HEK293 (cell line): ENCODE measurements around the gene PITX1.

Experiments used
- CTCF ChIA-PET: fragments of 350-600 bp; formaldehyde crosslinking; extraction: SDS; loops from one replicate; lab custom pipeline; 2021; ENCODE audit warnings: antibody characterized with exemption; lab: Yijun Ruan, JAX
- POLR2A ChIA-PET: fragments of 300-600 bp; formaldehyde crosslinking; extraction: SDS; loops from one replicate; lab custom pipeline; 2020; ENCODE audit warnings: antibody characterized with exemption, inconsistent platforms; lab: Yijun Ruan, JAX
- H3K27ac ChIP-seq: fragments of 200-500 bp; sonication (Bioruptor generic); 2 replicates; pipeline ENCODE4 v1.5.1; 2014; ENCODE audit warnings: low read depth, low read length, control low read depth, inconsistent platforms; ENCODE audit errors: extremely low read depth
- H3K36me3 ChIP-seq, 2 experiments: fragments of 200-500 bp in 1 of 2; sonication (Bioruptor generic) in 1 of 2; 1 replicate in 1 of 2; 2 replicates in 1 of 2; pipeline ENCODE4 v1.5.1; 2014 to 2017; ENCODE audit warnings: inconsistent platforms in 2 of 2, low read length in 2 of 2; ENCODE audit not compliant: control insufficient read depth in 2 of 2, insufficient read depth in 1 of 2
- H3K4me1 ChIP-seq: fragments of 200-500 bp; sonication (Bioruptor generic); 2 replicates; pipeline ENCODE4 v1.5.1; 2014; ENCODE audit warnings: mild to moderate bottlenecking, low read length, inconsistent platforms; ENCODE audit not compliant: control insufficient read depth, insufficient read depth
- H3K4me3 ChIP-seq: 2 replicates; pipeline ENCODE4 v1.5.1; 2011; ENCODE audit warnings: low read depth, mild to moderate bottlenecking, control low read depth, low read length, moderate library complexity
- H3K9me3 ChIP-seq: fragments of 200-500 bp; sonication (Bioruptor generic); 2 replicates; pipeline ENCODE4 v1.5.1; 2014; ENCODE audit warnings: low read depth, low read length, inconsistent platforms; ENCODE audit not compliant: control insufficient read depth, insufficient read depth
- SCRT2 ChIP-seq: fragments of 450-650 bp; formaldehyde crosslinking; IDR thresholded peaks from 2 replicates; pipeline ENCODE4 v1.5.1; 2016; ENCODE audit warnings: missing biosample characterization, missing genetic modification characterization
- SP2 ChIP-seq: fragments of 450-650 bp; formaldehyde crosslinking; IDR thresholded peaks from 2 replicates; pipeline ENCODE4 v1.5.1; 2016; ENCODE audit warnings: missing biosample characterization, missing genetic modification characterization
- ZBTB20 ChIP-seq: fragments of 450-650 bp; formaldehyde crosslinking; IDR thresholded peaks from 2 replicates; pipeline ENCODE4 v1.5.1; 2016; ENCODE audit warnings: missing biosample characterization, missing genetic modification characterization
- ZFHX2 ChIP-seq: fragments of 450-650 bp; formaldehyde crosslinking; conservative IDR thresholded peaks from 2 replicates; pipeline ENCODE4 v1.5.1; 2016; ENCODE audit warnings: missing biosample characterization, missing genetic modification characterization
- ZIC2 ChIP-seq: fragments of 450-650 bp; formaldehyde crosslinking; IDR thresholded peaks from 2 replicates; pipeline ENCODE4 v1.5.1; 2016; ENCODE audit warnings: missing biosample characterization, missing genetic modification characterization
- ZNF423 ChIP-seq: fragments of 450-650 bp; formaldehyde crosslinking; IDR thresholded peaks from 2 replicates; pipeline ENCODE4 v1.5.1; 2016; ENCODE audit warnings: missing biosample characterization, missing genetic modification characterization
- ZNF513 ChIP-seq: fragments of 450-650 bp; IDR thresholded peaks from 2 replicates; pipeline ENCODE4 v1.5.1; 2018; ENCODE audit warnings: missing biosample characterization, missing genetic modification characterization
- ZNF571 ChIP-seq: fragments of 450-650 bp; formaldehyde crosslinking; IDR thresholded peaks from 2 replicates; pipeline ENCODE4 v1.5.0; 2017; ENCODE audit warnings: missing biosample characterization, missing genetic modification characterization
- ZNF768 ChIP-seq: fragments of 450-650 bp; formaldehyde crosslinking; IDR thresholded peaks from 2 replicates; pipeline ENCODE4 v1.5.1; 2018; ENCODE audit warnings: missing biosample characterization, mild to moderate bottlenecking, missing genetic modification characterization
- ZSCAN23 ChIP-seq: fragments of 450-650 bp; formaldehyde crosslinking; IDR thresholded peaks from 2 replicates; pipeline ENCODE4 v1.5.1; 2016; ENCODE audit warnings: missing biosample characterization, missing genetic modification characterization
- ZSCAN30 ChIP-seq: fragments of 450-650 bp; IDR thresholded peaks from 2 replicates; pipeline ENCODE4 v1.5.1; 2018; ENCODE audit warnings: missing biosample characterization, mild to moderate bottlenecking, missing genetic modification characterization, moderate library complexity
- TF ChIP-seq, protein P1 (sequence below): fragments of 450-650 bp; formaldehyde crosslinking; IDR thresholded peaks from 2 replicates; pipeline ENCODE4 v1.5.1; 2016; ENCODE audit warnings: missing biosample characterization, missing genetic modification characterization
- TF ChIP-seq, protein P2 (sequence below): fragments of 450-650 bp; formaldehyde crosslinking; IDR thresholded peaks from 2 replicates; pipeline ENCODE4 v1.5.1; 2016; ENCODE audit warnings: missing biosample characterization, missing genetic modification characterization
- TF ChIP-seq, protein P3 (sequence below): fragments of 450-650 bp; formaldehyde crosslinking; IDR thresholded peaks from 2 replicates; pipeline ENCODE4 v1.5.1; 2016; ENCODE audit warnings: missing biosample characterization, missing genetic modification characterization
- TF ChIP-seq, protein P4 (sequence below): fragments of 450-650 bp; formaldehyde crosslinking; IDR thresholded peaks from 2 replicates; pipeline ENCODE4 v1.5.1; 2016; ENCODE audit warnings: missing biosample characterization, missing genetic modification characterization

The PITX1 gene

GRCh38 chr5:135042595-135042994, 8.6 kb upstream of the PITX1 start:
- ChIA-PET POLR2A (interaction anchor here (0.7 kb wide), 1 partner anchor 509 kb away, joined by 4 read pairs; no protein-coding TSS in a partner anchor), CTCF (interaction anchor here (0.7 to 1.2 kb wide), 2 partner anchors 10 to 145 kb away, joined by 3 to 4 read pairs; no protein-coding TSS in a partner anchor)
- no peaks in the 10 kb centered on the region for H3K36me3 ChIP-seq
- no peak overlapping the region for H3K4me3 ChIP-seq
- no peaks in the 10 kb centered on the region; the same call in 1 of the 2 replicates for H3K4me1 ChIP-seq
- TF ChIP-seq ZNF513 (tag by site-specific recombination) (no peak), SP2 (peak; percentile 52)
- no peak overlapping the region for H3K27ac ChIP-seq
- H3K9me3 ChIP-seq: no peaks in the 10 kb centered on the region

DNA sequence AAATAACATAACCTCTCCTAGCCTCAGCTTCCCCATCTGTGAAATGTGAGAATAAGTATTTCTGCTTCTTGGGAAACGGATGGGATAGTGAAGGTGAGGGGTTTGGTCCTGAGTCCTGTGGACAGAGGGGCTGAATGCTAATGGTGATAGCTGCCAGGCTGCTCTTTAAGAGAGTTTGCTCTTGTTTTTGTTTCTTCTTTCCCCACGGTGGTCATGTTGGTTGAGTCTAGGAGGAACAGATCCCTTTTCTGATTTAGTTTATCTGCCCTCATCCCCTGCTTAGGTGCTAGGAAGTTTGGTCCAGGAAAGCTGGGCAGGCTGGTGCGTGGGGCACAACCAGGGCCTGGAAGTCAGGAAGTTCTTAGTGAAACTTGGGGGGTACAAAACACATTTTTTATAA, 7.7 kb upstream of the PITX1 start:
- POLR2A ChIA-PET: no interaction called here
- TF ChIP-seq ZSCAN23 (tag by site-specific recombination) (no peak), ZFHX2 (tag by site-specific recombination) (no peak), ZNF571 (tag by site-specific recombination) (no peak), ZBTB20 (tag by site-specific recombination) (no peak)
- TF ChIP-seq, protein P1, sequence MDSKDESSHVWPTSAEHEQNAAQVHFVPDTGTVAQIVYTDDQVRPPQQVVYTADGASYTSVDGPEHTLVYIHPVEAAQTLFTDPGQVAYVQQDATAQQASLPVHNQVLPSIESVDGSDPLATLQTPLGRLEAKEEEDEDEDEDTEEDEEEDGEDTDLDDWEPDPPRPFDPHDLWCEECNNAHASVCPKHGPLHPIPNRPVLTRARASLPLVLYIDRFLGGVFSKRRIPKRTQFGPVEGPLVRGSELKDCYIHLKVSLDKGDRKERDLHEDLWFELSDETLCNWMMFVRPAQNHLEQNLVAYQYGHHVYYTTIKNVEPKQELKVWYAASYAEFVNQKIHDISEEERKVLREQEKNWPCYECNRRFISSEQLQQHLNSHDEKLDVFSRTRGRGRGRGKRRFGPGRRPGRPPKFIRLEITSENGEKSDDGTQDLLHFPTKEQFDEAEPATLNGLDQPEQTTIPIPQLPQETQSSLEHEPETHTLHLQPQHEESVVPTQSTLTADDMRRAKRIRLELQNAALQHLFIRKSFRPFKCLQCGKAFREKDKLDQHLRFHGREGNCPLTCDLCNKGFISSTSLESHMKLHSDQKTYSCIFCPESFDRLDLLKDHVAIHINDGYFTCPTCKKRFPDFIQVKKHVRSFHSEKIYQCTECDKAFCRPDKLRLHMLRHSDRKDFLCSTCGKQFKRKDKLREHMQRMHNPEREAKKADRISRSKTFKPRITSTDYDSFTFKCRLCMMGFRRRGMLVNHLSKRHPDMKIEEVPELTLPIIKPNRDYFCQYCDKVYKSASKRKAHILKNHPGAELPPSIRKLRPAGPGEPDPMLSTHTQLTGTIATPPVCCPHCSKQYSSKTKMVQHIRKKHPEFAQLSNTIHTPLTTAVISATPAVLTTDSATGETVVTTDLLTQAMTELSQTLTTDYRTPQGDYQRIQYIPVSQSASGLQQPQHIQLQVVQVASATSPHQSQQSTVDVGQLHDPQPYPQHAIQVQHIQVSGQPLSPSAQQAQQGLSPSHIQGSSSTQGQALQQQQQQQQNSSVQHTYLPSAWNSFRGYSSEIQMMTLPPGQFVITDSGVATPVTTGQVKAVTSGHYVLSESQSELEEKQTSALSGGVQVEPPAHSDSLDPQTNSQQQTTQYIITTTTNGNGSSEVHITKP: 0 out of 2 replicates have a peak, but pooled peaks have one; percentile 17
- H3K36me3 ChIP-seq: no peaks in the 10 kb centered on the region
- no peak overlapping the region for H3K27ac ChIP-seq
- no peaks in the 10 kb centered on the region; the same call in 1 of the 2 replicates for H3K4me1 ChIP-seq
- CTCF ChIA-PET: no interaction called here
- no peaks in the 10 kb centered on the region for H3K9me3 ChIP-seq
- no peak overlapping the region for H3K4me3 ChIP-seq

GRCh38 chr5:135041145-135041587, 7.1 kb upstream of the PITX1 start:
- ChIA-PET POLR2A (no interaction called here), CTCF (no interaction called here)
- H3K4me3 ChIP-seq: no peak overlapping the region
- no peaks in the 10 kb centered on the region; the same call in 1 of the 2 replicates for H3K4me1 ChIP-seq
- no peaks in the 10 kb centered on the region for H3K36me3 ChIP-seq
- TF ChIP-seq, protein P2, sequence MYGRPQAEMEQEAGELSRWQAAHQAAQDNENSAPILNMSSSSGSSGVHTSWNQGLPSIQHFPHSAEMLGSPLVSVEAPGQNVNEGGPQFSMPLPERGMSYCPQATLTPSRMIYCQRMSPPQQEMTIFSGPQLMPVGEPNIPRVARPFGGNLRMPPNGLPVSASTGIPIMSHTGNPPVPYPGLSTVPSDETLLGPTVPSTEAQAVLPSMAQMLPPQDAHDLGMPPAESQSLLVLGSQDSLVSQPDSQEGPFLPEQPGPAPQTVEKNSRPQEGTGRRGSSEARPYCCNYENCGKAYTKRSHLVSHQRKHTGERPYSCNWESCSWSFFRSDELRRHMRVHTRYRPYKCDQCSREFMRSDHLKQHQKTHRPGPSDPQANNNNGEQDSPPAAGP (tag by site-specific recombination): no peak
- TF ChIP-seq ZNF768: no peak
- no peak overlapping the region for H3K27ac ChIP-seq
- H3K9me3 ChIP-seq: no peaks in the 10 kb centered on the region

DNA sequence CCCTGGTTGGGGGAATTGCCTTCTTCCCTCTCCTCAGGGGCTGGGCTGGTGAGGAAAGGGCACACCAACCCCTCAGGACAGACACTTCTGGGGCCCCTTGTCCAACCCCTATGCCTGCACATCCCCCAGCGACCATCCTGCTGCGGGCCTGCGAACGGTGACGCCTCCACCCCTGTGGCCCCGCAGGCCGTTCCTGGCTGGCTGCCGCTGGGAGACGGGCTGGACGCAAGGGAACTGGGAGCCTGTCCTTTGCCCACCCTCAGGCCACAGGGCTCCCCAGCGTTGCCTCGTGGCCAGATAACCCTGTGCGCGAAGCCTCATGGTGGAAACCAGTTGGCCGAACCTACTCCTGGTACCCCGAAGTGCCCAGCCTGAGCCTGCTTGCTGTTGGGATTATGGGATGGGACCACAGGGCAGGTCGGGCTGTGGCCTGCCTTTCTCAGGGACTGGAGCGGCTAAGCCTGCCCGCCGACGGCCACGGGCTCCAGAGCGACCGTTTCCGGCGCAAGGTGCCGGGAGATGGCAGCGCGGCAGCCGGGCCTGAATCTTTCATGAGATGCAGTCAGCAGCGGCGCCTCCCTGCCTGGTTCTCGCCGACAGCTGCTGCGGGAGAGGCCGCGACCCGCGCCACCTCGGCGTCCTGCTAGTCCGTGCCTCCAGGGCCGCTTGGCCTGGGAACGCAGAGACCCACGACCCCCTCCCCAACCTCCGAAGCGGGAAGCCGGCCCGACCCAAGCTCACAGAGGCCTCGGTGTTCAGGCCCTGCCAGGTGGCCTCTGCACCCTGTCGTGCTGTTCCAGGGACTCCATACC, 6.5 kb upstream of the PITX1 start:
- Histone ChIP-seq H3K36me3 (no peaks in the 10 kb centered on the region), H3K4me3 (no peak overlapping the region), H3K4me1 (no peaks in the 10 kb centered on the region; the same call in 1 of the 2 replicates), H3K27ac (no peak overlapping the region), H3K9me3 (no peaks in the 10 kb centered on the region)
- CTCF ChIA-PET: no interaction called here
- POLR2A ChIA-PET: interaction anchor here (1.2 kb wide), 1 partner anchor 7 kb away, joined by 4 read pairs; no protein-coding TSS in a partner anchor
- TF ChIP-seq ZNF423 (no peak), ZIC2 (tag by site-specific recombination) (no peak), SCRT2 (tag by site-specific recombination) (no peak), ZNF768 (no peak), ZSCAN30 (tag by site-specific recombination) (no peak)
- TF ChIP-seq, protein P3, sequence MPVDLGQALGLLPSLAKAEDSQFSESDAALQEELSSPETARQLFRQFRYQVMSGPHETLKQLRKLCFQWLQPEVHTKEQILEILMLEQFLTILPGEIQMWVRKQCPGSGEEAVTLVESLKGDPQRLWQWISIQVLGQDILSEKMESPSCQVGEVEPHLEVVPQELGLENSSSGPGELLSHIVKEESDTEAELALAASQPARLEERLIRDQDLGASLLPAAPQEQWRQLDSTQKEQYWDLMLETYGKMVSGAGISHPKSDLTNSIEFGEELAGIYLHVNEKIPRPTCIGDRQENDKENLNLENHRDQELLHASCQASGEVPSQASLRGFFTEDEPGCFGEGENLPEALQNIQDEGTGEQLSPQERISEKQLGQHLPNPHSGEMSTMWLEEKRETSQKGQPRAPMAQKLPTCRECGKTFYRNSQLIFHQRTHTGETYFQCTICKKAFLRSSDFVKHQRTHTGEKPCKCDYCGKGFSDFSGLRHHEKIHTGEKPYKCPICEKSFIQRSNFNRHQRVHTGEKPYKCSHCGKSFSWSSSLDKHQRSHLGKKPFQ (tag by site-specific recombination): no peak
- TF ChIP-seq, protein P4, sequence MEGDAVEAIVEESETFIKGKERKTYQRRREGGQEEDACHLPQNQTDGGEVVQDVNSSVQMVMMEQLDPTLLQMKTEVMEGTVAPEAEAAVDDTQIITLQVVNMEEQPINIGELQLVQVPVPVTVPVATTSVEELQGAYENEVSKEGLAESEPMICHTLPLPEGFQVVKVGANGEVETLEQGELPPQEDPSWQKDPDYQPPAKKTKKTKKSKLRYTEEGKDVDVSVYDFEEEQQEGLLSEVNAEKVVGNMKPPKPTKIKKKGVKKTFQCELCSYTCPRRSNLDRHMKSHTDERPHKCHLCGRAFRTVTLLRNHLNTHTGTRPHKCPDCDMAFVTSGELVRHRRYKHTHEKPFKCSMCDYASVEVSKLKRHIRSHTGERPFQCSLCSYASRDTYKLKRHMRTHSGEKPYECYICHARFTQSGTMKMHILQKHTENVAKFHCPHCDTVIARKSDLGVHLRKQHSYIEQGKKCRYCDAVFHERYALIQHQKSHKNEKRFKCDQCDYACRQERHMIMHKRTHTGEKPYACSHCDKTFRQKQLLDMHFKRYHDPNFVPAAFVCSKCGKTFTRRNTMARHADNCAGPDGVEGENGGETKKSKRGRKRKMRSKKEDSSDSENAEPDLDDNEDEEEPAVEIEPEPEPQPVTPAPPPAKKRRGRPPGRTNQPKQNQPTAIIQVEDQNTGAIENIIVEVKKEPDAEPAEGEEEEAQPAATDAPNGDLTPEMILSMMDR (tag by site-specific recombination): no peak
